Vagina (tissue), 2 donors: Measurements from ENCODE around the gene NCR3LG1. TPM values are rescaled to one million over a fixed set of nuclear protein-coding genes. Genes with fewer than 3 reads are reported as not detected.

Experiments
- DNase-seq, 2 donors: peaks; one replicate each; pipeline ENCODE4 v3.0.0-alpha.2; 2017; ENCODE audit errors: extremely low spot score in 2 of 2
- H3K27ac ChIP-seq: fragments of 200-600 bp; sonication (generic); one replicate; pipeline ENCODE4 v1.5.1; 2019
- H3K27me3 ChIP-seq: fragments of 200-600 bp; sonication (generic); one replicate; pipeline ENCODE4 v1.5.1; 2019
- H3K36me3 ChIP-seq, 2 donors: fragments of 200-600 bp; sonication (generic); one replicate each; pipeline ENCODE4 v1.5.1; 2017 to 2019
- H3K4me1 ChIP-seq: fragments of 200-600 bp; sonication (generic); one replicate; pipeline ENCODE4 v1.5.1; 2019
- H3K4me3 ChIP-seq, 2 donors: fragments of 200-600 bp; sonication (generic); 1 replicate in 1 of 2; 2 replicates in 1 of 2; pipeline ENCODE4 v1.5.1; 2016 to 2019
- H3K9me3 ChIP-seq: fragments of 200-600 bp; sonication (generic); one replicate; pipeline ENCODE4 v1.5.1; 2019
- CTCF ChIP-seq, 3 experiments: fragments of 450-650 bp in 2 of 3; fragments of 200-600 bp in 1 of 3; sonication (generic) in 1 of 3; IDR thresholded peaks; one replicate each; pipeline ENCODE4 v1.5.1; 2017 to 2019; ENCODE audit warnings: antibody characterized with exemption in 3 of 3, mild to moderate bottlenecking in 2 of 3, moderate library complexity in 2 of 3
- POLR2A ChIP-seq, 2 donors: fragments of 450-650 bp; IDR thresholded peaks; one replicate each; pipeline ENCODE4 v1.6.1; 2017; ENCODE audit warnings: antibody characterized with exemption in 2 of 2, mild to moderate bottlenecking in 2 of 2, moderate library complexity in 2 of 2
- POLR2AphosphoS5 ChIP-seq, 2 donors: sonication (generic); formaldehyde crosslinking; IDR thresholded peaks; one replicate each; pipeline ENCODE4 v1.9.0; 2017; ENCODE audit warnings: antibody characterized with exemption in 2 of 2, mild to moderate bottlenecking in 2 of 2, low read depth in 1 of 2; ENCODE audit not compliant: insufficient read depth in 1 of 2
- intact Hi-C: fragments of 100-400 bp; cut with DNase I; formaldehyde crosslinking; loops from one replicate; pipeline ENCODE4 v1.15.1; 2023
- total RNA-seq: library from RNA; depleted of rRNA; stranded (reverse); fragments of >200 nt; gene quantifications from one replicate; pipeline ENCODE4 v1.2.3, GENCODE V29; 2016

NCR3LG1 gene
- total RNA-seq, 1 donor from 2014 or later: 2.2 TPM

- intact Hi-C loops: no loop called here
- Histone ChIP-seq H3K4me1 (no peaks in the 10 kb centered on the region), H3K9me3 (no peaks in the 10 kb centered on the region), H3K27me3 (no peaks in the 10 kb centered on the region), H3K4me3 (no peak overlapping the region), H3K36me3 (no peaks in the 10 kb centered on the region), H3K27ac (no peak overlapping the region)
- no peak for DNase-seq
- no peak for TF ChIP-seq POLR2AphosphoS5 (IDR thresholded peaks at IDR 0.05; ENCODE audit: insufficient read depth in 1 of 2, low read depth in 1 of 2)
- TF ChIP-seq POLR2A (IDR thresholded peaks at IDR 0.05): no peak
Measured at GRCh38 chr11:17397311-17398002, 45.9 kb downstream of the NCR3LG1 start.

GRCh38 chr11:17399236-17399635 lies 47.6 kb downstream of the NCR3LG1 start:
- no peaks in the 10 kb centered on the region for H3K9me3 ChIP-seq
- DNase-seq: no peak
- intact Hi-C loops: no loop called here
- no peaks in the 10 kb centered on the region for H3K36me3 ChIP-seq
- no peaks in the 10 kb centered on the region for H3K4me1 ChIP-seq
- H3K27ac ChIP-seq: no peak overlapping the region
- H3K4me3 ChIP-seq: no peak overlapping the region
- no peaks in the 10 kb centered on the region for H3K27me3 ChIP-seq
- TF ChIP-seq CTCF (IDR thresholded peaks at IDR 0.05) (no peak), POLR2A (IDR thresholded peaks at IDR 0.05) (no peak), POLR2AphosphoS5 (IDR thresholded peaks at IDR 0.05; ENCODE audit: insufficient read depth in 1 of 2, low read depth in 1 of 2) (no peak)

- Histone ChIP-seq H3K9me3 (no peaks in the 10 kb centered on the region), H3K27ac (no peak overlapping the region), H3K4me1 (peaks cover 2% of the 10 kb centered on the region), H3K36me3 (no peaks in the 10 kb centered on the region), H3K27me3 (no peaks in the 10 kb centered on the region), H3K4me3 (no peak overlapping the region)
- intact Hi-C loops: no loop called here
- DNase-seq: no peak
- no peak for TF ChIP-seq CTCF (IDR thresholded peaks at IDR 0.05)
- no peak for TF ChIP-seq POLR2A (IDR thresholded peaks at IDR 0.05)
- TF ChIP-seq POLR2AphosphoS5 (IDR thresholded peaks at IDR 0.05; ENCODE audit: insufficient read depth in 1 of 2, low read depth in 1 of 2): no peak
Measured at GRCh38 chr11:17400048-17400775, 48.6 kb downstream of the NCR3LG1 start.

- no peaks in the 10 kb centered on the region for H3K9me3 ChIP-seq
- no peaks in the 10 kb centered on the region for H3K36me3 ChIP-seq
- intact Hi-C loops: no loop called here
- no peak overlapping the region for H3K27ac ChIP-seq
- H3K4me3 ChIP-seq: no peak overlapping the region
- H3K27me3 ChIP-seq: no peaks in the 10 kb centered on the region
- no peak for DNase-seq
- H3K4me1 ChIP-seq: peaks cover 12% of the 10 kb centered on the region
- TF ChIP-seq POLR2A (IDR thresholded peaks at IDR 0.05) (no peak), CTCF (IDR thresholded peaks at IDR 0.05) (no peak), POLR2AphosphoS5 (IDR thresholded peaks at IDR 0.05; ENCODE audit: insufficient read depth in 1 of 2, low read depth in 1 of 2) (no peak)
Measured at GRCh38 chr11:17401316-17401715, 49.7 kb downstream of the NCR3LG1 start.

GRCh38 chr11:17401841-17402240 lies 50.2 kb downstream of the NCR3LG1 start:
- H3K36me3 ChIP-seq: no peaks in the 10 kb centered on the region
- H3K27ac ChIP-seq: no peak overlapping the region
- no peaks in the 10 kb centered on the region for H3K27me3 ChIP-seq
- no peaks in the 10 kb centered on the region for H3K9me3 ChIP-seq
- peaks cover 17% of the 10 kb centered on the region for H3K4me1 ChIP-seq
- no peak overlapping the region for H3K4me3 ChIP-seq
- no peak for DNase-seq
- TF ChIP-seq POLR2A (IDR thresholded peaks at IDR 0.05) (no peak), CTCF (IDR thresholded peaks at IDR 0.05) (no peak), POLR2AphosphoS5 (IDR thresholded peaks at IDR 0.05; ENCODE audit: insufficient read depth in 1 of 2, low read depth in 1 of 2) (no peak)
- intact Hi-C loops: no loop called here
